ENCODE results near the gene SLC9A2.

- TF ChIP-seq CTCF (IDR thresholded peaks at IDR 0.05) (no peak), ZFX (IDR thresholded peaks at IDR 0.05; ENCODE audit: borderline replicate concordance) (no peak)
Measured at GRCh38 chr2:102620332-102620731, 979 bp downstream of the SLC9A2 start.

All from 22Rv1 (cell line).